ENCODE results near the gene PEF1.

Gene PEF1

GRCh38 chr1:31670593-31670964 is 25.9 kb upstream of the PEF1 start:
- DNase-seq, result no peak

DNA sequence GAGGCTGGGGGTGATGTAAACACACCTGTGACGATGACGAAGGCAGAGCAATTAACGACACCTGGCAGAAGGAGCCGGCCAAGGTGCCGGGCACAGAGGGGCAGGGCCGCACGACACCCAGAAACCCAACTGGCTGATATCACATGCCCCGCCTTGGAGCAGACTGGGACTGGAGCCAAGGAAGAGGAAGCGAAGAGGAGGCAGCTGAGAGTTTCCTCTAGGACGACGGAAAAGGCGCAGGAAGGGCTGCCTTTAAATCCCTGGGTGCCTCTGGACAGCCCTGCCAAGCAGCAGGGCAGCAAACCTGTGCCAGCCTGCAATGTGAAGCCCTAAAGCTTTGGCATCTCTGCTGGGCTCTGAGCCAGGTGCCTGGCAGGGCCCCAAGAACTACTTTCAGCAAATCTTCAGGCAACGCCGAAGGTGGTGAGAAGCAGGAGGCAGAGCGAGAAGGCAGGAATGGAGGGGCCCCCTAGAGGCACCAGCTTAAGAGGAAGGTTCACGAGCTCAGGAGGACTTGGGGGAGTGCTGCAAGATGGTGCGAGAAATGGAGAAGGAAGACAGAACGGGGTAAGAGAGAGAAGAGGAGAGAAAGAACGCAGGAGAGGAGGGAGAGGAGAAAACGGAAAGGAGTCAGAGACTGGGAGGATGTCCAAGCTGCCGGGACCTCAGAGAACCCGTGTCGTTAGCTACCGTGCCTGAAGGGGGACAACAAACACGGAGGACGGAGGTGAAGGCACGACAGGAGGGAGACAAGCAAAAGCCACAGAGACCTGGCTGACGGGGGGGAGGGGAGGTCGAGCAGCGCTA is 25.3 kb upstream of the PEF1 start:
- DNase-seq, result peak; percentile 88

DNA sequence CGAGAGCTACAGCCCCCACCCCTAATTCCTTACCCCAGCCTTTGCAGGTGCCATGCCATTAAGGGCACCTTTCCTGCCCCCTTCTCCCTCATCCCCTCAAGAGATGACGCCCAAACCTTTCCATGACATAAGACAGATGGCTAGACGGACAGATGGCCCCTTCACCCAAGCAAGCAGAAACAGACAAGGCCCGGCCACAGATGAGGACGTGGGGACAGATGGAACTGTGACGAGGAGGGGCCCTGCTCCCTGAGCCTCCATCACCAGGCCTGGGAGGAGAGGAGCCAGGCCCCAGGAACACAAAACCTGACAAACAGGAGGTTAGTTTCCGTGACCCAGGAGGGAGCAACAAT is 24.7 kb upstream of the PEF1 start:
- DNase-seq, result no peak

DNA sequence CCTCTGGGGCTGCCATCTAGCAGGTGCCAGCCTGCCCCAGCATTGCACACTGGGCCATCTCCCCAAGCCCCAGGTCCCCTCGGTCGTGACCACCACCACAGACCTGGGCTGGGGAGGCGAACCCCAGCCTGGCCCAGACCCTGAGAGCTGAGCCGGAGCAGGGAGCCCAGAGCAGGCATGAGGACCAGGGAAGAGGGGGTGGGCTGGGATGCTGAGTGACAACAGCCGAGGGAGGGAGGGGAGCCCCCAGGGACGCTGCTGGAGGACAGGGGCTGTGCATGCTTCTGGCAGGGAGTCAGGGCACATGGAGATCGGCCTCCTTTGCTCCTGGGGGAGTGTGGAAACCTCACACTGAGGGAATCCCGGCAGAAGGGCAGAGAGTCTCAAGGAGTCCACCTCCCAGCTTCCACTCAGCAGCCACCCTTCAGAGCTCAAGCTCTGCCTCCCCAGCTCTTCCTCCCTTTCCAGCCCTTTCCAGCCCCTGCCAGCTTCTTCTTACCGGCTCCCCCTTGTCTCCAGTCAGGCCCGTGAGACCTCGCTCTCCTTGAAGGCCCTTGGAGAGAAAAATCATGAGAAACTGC is 23.7 kb upstream of the PEF1 start:
- no peak for DNase-seq

DNA sequence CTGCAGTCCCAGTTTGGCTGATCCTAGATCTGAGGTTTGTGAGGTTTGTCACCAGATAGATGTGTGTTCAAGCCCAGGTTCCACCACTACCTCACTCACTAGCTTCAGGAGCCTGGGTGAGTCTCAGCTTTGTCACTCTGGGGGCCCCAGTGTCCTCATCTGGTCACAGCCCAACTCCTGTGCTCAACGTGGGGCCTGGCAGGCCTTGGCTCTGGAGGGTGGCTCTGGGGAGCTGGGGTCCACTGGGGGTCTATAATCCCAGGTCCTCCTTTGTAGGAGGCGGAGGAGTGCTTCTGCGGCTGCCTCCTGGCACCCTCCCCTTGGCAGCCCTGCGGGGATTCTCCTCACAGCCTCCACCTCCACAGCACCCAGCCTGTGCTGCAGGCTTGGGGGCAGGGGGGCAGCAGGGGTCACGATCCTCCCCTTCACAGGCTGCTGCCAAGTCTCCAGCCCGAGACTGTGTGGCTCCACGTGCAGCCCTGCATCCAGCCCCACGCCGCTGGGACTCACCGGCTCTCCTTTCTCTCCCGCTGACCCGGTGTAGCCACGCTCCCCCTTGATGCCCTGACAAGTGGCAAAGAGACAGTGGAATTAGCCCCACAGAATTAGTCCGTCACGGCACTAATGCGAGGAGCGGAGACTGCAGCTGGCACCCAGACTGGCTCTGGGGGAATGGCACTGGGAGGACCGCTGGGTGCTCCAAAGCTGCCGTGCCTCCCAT is 22.5 kb upstream of the PEF1 start:
- DNase-seq, result no peak

DNA sequence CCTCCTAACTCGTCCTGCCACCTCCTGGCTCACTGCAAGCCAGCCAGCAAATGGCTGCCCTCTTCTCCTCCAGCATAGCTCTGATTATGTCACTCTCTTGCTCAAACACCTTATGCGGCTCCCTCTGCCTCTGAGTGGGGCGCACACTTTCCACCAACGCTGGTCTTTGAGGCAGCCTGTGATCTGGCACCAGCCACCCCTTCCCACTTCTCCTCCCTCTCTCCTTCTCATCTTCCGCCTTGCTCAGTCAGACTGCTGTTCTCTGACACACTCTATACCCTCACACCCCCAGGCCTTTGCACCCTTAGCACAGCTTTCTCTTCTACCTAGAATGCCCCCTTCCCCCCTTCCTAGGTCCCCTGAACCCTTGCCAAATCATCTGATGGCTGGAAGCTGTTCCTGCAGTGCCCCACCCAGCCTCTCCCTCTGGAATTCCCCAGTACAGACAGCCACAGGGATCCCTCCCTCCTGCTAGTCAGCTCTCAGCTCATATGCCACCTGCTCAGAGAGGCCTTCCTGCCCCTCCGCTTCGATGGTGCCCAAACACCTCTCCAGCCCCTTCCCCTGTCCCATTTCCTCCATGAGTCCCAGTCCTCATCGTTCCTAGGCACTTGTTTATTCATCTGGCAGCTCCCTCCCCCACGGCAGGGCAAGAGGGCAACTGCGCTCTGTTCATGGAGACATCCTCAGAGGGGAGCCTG is 21.7 kb upstream of the PEF1 start:
- peak; percentile 41 for DNase-seq

DNA sequence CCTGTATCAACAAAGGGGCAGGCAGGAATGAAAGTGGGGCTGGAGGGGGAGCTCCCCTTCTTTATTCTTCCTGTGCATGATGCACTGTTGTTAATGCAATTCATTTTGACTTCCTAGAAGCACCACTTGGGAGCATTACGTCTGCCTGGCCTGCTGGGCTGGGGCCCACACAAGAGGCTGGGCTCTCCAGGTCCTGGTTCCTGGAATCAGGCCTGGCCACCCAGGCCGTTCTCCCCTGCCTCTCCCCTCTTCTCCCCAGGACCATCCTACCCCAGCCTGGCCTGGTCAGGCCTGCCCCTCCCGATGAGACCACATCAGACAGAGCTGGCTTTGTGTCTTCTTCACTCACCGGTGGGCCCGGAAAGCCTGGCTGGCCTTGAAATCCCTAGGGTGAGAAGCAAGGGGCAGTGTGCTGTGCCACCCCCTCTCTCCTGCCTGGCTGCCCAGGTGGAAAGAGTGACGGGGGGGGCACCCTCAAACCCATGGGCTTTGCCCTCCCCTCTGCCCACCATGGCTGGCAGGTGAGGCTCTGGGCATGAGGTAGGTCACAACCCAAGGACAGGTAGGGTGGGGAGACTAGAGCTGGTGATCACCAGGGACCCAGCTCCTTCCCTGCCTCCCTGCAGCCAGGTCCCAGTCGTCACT is 20.7 kb upstream of the PEF1 start:
- no peak for DNase-seq

DNA sequence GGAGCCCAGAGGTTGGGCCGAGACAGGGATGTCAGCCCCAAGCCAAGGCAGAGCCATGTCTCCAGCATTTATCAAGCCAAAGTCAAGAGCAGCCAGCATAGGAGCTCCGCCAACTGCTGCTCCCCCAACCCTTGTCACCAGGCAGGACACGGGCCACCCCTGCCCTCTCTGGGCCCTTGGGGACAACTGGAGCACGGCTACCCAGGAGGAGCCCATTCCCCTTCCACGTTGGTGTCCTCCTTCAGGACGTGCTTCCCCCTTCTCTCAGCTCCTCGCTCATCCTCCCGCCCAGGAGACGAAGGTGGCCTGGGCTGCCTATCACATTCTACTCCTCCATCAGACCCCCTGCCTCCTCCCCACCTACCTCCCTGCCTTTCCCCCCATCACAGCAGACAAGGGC is 19.9 kb upstream of the PEF1 start:
- no peak for DNase-seq

- peak; percentile 17 for DNase-seq
These were observed 19.2 kb upstream of the PEF1 start for GRCh38 chr1:31663622-31664452.

DNA sequence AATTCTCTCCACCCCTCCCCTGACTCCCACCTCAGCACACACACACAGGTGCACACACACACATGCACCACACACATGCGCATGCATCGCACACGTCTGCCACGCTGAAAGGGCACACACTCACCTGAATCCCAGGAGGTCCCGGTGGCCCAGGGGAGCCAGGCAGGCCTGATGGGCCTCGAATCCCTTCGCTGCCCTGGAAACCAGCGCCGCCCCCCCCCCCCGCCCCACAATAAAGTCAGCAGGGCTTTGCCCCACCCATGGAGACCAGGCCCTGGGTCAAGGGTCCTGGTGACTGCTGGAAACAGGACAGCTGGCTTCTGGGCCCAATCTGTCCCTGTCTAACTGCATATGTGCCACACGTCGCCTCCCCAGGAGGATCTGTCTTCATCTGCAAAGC is 17.8 kb upstream of the PEF1 start:
- no peak for DNase-seq

DNA sequence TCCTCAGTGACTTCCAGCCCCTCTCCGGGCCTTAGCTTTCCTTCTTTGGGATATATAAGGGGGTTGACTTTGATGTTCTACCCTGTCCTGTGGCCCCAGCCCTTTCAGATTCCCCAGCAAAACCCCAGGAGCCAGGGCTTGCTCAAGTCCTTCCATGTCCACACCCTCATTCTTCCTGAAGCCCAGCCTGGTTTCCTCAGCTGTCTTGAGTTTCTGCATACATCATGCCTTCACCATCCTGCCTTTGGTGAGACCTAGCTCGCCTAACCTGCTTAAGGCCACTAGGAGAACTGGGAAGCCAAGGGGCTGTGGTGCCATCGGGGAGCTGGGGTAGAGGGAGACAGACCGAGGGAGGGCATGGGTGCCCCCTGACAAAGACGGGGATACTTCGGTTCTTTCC is 17.2 kb upstream of the PEF1 start:
- DNase-seq, result no peak

GRCh38 chr1:31660871-31661455 is 16.3 kb upstream of the PEF1 start:
- DNase-seq, result no peak

DNA sequence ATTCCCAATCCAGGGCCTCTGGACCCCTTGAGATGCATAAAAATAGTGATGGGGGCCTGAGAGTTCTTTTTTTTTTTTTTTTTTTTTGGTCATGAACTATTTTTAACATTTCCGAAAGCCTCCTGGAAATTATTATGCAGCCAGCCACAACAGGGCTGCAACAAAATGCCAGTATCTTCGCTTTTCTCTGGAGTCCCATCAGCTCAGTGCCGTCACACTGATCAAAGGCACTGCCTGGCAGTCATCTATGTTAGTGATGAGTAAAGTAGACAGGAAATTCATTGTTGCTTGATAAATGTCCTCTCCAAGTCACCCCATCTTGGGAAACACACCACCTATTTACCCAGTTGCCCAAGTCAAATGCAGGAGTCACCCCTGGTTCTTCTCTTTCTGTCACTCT is 15.2 kb upstream of the PEF1 start:
- no peak for DNase-seq

DNA sequence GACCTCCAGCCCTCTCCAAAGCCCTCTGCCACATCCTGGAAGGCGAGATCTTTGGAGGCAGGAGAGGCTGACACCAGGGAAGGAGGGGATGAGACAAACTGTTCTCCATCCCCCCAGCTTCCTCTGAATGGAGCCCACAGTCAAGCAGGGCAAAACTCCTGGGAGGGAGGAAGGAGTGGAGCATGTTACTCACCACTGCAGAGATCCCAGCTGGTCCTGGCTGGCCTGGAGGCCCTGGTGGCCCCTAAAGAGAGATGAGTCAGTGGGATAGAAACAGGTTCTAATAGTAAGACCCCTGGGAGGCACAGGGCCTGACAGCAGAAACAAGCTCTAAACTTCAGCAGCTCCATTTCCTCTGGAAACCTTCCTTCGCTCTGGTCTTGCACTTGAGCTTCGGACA is 14.0 kb upstream of the PEF1 start:
- DNase-seq, result no peak

DNA sequence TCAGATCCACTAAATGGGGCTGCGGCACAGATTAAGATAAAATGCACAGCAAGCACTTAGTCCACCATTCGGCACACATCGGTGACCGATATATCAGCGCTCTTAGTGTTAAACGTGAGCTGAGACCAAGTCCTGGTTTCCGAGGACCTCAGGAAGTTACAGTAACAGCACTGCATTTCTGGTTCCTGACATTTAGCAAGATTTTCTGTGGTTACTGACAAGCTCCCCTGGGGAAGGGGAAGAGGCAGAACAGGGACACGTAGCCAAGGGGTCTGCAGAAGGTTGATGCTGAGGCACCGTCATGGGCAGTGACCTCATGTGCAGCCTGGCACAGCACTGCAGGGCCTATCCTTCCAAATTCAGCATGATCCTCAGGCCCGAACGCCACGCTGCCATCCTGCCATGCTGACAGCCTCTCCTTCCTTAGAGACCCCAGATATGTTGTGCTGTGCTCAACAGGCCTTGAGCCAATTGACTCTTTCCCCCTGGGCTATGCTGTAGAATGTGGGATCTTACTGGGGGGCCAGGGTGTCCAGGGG is 13.4 kb upstream of the PEF1 start:
- DNase-seq, result no peak

DNA sequence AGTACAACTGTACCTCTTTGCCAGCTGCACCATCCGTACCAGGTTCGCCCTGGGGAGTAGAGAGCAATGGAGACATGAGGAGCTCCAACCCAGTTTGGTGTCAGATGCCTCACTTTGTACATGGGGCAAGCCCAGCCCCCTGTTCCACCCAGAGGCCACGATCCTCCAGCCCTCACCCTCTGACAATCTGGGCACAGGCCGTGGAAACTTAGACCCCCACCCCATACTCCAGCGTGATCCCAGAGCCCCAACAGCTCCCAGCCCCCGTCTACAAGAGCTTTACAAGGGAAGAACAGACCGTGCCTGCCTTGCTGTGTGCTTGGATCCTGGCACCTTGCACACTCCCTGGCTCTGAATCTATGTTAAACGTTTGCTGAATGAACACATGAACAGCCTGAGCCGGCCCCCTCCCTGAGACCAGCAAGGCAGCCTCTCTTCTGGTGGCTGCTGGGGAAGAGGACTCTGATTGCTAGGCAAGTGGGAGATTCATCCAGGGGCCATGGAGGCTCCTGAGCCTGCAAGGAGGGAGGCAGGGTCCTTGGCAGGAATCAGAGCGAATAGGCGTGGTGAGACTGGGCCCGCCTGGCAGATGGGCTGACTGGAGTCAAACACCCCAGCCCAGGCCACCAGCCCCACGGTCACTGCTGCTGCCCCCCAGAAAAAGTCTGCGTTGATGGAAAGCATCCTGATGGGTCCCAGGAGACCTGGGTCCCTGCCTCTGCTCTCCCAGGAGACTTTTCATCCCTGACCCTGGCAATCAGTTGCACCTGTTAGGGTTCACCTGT is 12.5 kb upstream of the PEF1 start:
- no peak for DNase-seq

DNA sequence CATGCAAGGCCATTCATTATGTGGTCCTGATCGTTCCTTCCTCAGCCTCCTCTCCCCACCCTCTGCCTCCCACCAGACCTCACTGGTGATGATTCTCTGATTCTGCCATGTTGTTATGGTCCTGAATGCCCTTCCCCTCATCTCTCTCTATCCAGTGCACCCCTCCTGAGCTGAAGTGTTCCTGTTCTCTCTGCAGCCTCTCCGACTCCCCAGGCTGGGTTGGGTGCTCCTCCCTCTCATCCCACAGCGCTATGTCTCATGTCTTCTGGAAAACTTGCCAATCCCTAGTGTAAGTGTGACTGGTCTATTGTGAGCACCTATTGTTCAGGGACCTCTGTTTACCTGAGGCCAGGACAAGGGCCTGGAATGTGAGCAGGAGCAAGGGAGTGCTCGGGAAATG is 11.1 kb upstream of the PEF1 start:
- no peak for DNase-seq

GRCh38 chr1:31655104-31655503 is 10.4 kb upstream of the PEF1 start:
- no peak for DNase-seq

- no peak for DNase-seq
These were observed 9.7 kb upstream of the PEF1 start for GRCh38 chr1:31654474-31654776.

DNA sequence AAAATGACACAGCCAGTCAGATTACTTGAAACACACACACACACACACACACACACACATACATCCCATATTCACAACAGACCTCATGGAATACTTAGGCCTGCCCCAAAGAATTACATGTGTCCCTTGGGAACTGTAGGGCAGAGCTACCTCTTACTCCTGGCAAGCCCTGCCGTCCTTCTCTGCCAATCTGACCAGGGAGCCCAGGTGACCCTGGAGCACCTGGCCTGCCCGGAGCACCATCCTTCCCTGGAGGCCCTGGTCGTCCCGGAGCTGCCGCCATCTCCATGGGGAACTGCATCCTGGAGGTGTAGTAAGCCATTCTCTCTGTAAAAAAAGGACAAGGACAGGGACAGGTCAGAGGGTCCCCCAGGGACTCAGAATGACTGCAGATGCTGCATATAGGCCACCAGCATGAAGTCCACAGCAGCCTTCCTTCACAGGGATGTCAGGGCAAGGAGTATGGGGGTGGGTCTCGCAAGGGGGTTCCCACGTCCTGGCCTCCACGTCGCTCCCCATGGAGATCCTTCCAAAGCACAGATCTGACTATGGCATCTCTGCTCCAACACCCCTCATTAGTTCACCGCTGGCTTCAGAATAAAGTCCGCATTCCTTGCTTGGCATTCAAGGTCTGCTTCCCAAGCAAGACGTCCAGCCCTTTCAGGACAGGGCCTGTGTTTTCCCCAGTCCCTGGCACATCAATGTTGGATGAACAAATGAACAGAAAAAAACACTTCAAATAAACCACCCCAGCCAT is 9.2 kb upstream of the PEF1 start:
- no peak for DNase-seq

Measured in NCI-H146 (cell line).